Spleen (tissue), 11 donors: ENCODE data around the gene RBM4B. TPM values are rescaled to one million over a fixed set of nuclear protein-coding genes. Genes with fewer than 3 reads are reported as not detected.

Experiments used
- DNase-seq: peaks from one replicate; pipeline ENCODE4 v3.0.0-alpha.2; 2020
- H3K27ac ChIP-seq, 8 donors: fragments of 200-600 bp; sonication (generic) in 7 of 8; 1 replicate in 4 of 8; 2 replicates in 4 of 8; pipeline versions ENCODE4 v1.5.0 to v1.8.0; 2016 to 2021; ENCODE audit warnings: inconsistent platforms in 4 of 8, mild to moderate bottlenecking in 4 of 8, moderate library complexity in 1 of 8
- H3K27me3 ChIP-seq, 7 donors: fragments of 200-600 bp; sonication (generic) in 6 of 7; replicated peaks in 1 of 7; 1 replicate in 4 of 7; 2 replicates in 3 of 7; pipeline versions ENCODE4 v1.5.0 to v1.8.0; 2016 to 2021; ENCODE audit warnings: inconsistent platforms in 3 of 7, mild to moderate bottlenecking in 1 of 7
- H3K36me3 ChIP-seq, 6 donors: fragments of 200-600 bp; sonication (generic) in 5 of 6; 1 replicate in 4 of 6; 2 replicates in 2 of 6; pipeline versions ENCODE4 v1.5.0 to v1.8.0; 2016 to 2021; ENCODE audit warnings: inconsistent platforms in 2 of 6
- H3K4me1 ChIP-seq, 6 donors: fragments of 200-600 bp; sonication (generic) in 5 of 6; 1 replicate in 3 of 6; 2 replicates in 3 of 6; pipeline versions ENCODE4 v1.5.0 to v1.8.0; 2016 to 2021; ENCODE audit warnings: inconsistent platforms in 3 of 6
- H3K4me3 ChIP-seq, 8 donors: fragments of 200-600 bp; sonication (generic) in 7 of 8; 1 replicate in 4 of 8; 2 replicates in 4 of 8; pipeline versions ENCODE4 v1.5.0 to v1.8.0; 2016 to 2021; ENCODE audit warnings: inconsistent platforms in 4 of 8, mild to moderate bottlenecking in 4 of 8, moderate library complexity in 2 of 8
- H3K9me3 ChIP-seq, 8 donors: fragments of 200-600 bp; sonication (generic) in 7 of 8; 1 replicate in 4 of 8; 2 replicates in 4 of 8; pipeline versions ENCODE4 v1.5.0 to v1.8.0; 2016 to 2021; ENCODE audit warnings: inconsistent platforms in 4 of 8
- POLR2A ChIP-seq, 3 donors: fragments of 450-650 bp; IDR thresholded peaks; one replicate each; pipeline ENCODE4 v1.5.1; 2017; ENCODE audit warnings: antibody characterized with exemption in 3 of 3, mild to moderate bottlenecking in 1 of 3
- POLR2AphosphoS5 ChIP-seq, 3 donors: sonication (generic); formaldehyde crosslinking; IDR thresholded peaks; one replicate each; pipeline ENCODE4 v1.5.1; 2017; ENCODE audit warnings: antibody characterized with exemption in 3 of 3
- WGBS, 5 donors: extraction: QIAGEN DNeasy Blood & Tissue Kit in 3 of 5; methylation state at CpG; one replicate each; pipeline versions ENCODE4 v1.1.5 to v1.1.7; 2013 to 2018; 5-methylcytosine and 5-hydroxymethylcytosine counted together
- intact Hi-C: fragments of 100-400 bp; cut with DNase I; formaldehyde crosslinking; loops from one replicate; pipeline ENCODE4 v1.15.0; 2023; ENCODE audit warnings: low total_unique reads
- polyA plus RNA-seq, 3 donors: library from polyadenylated mRNA; stranded (reverse); fragments of 200-250 nt; gene quantifications; one replicate each; pipeline ENCODE4 v1.2.1, GENCODE V29; 2013
- total RNA-seq, 7 donors: library from RNA; depleted of rRNA in 3 of 7; stranded (reverse); fragments of >200 nt in 3 of 7; fragmentation: NEBNext Ultra II Directional in 4 of 7; extraction: Animal tissue kit (Norgen Biotek cat#: 25700) in 4 of 7; gene quantifications; one replicate each; pipeline versions ENCODE4 v1.1.0 to v1.2.1, GENCODE V29; 2016 to 2021
- TF ChIP-seq, protein P1 (sequence below), 11 experiments: fragments of 200-600 bp in 7 of 11; fragments of 450-650 bp in 4 of 11; sonication (generic) in 4 of 11; IDR thresholded peaks in 8 of 11; conservative IDR thresholded peaks in 3 of 11; 1 replicate in 7 of 11; 2 replicates in 4 of 11; pipeline versions ENCODE4 v1.4.0 to v1.8.0; 2016 to 2021; ENCODE audit warnings: antibody characterized with exemption in 11 of 11, inconsistent platforms in 4 of 11, mild to moderate bottlenecking in 1 of 11
- donor health status: healthy with polysubstance abuse.
- donor health status: DM: no; HTN: no; CAD: no; lungs with moderate emphysema.
- donor health status: DM: no; HTN: no; CAD: no.
- donor health status: Bipolar disorder and iron deficiency.
- donor health status: healthy.
- donor health status: DM: no; HTN: no; CAD: no.
- donor health status: DM: yes; HTN: yes; CAD: no.

The RBM4B gene
- total and polyA plus RNA-seq, 10 donors = 14.8 to 23.0 (median 18.3) TPM

DNA sequence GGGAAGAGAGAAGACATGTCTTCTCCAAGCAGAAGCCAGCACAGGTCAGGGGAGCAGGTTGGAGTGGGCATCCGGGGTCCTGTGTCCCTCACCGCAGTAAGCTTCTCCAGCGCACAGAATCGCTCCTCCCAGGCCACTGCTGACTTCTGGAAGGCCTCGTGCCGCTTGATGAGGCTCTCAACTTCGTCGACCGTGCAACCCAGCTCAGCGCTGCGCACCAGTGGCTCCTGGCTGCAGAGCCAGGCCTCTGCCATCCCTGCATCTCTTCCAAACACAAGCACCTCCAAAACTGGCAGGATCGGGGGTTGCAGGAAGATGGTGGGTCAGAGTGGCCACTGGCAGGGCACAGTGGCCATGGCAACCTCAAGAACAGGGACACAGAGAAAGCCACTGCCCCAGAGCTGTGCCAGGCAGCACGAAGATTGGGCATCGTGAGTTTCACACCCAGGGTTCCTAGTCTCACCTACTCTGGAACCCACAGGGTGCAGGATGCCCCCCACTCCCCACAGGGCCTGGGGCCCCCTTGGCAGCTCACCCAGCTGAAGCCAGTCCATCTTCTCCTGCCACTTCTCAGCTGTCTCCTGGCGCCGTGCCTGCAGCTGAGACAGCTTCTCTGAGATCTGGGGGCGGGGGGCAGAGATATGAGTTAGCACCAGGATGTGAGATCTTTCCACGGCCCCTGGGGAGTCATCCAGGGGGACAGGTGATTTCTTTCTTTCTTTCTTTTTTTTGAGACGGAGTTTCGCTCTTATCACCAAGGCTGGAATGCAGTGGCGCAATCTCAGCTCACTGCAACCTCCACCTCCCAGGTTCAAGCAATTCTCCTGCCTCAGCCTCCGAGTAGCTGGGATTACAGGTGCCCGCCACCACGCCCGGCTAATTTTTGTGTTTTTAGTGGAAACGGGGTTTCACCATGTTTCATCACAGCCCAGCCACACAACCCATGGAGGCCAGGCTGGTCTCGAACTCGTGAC is 11.2 kb upstream of the RBM4B start:
- peak; percentile 58 for DNase-seq
- intact Hi-C loops = no loop called here
- Histone ChIP-seq H3K4me3 (no peak overlapping the region), H3K9me3 (no peaks in the 10 kb centered on the region), H3K27ac (no peak overlapping the region), H3K36me3 (no peaks in the 10 kb centered on the region), H3K27me3 (no peaks in the 10 kb centered on the region), H3K4me1 (peaks cover 0 to 15% (median 0%) of the 10 kb centered on the region in 6 donors)
- 83 to 87% (median 85%) methylated on average over 18 to 28 of the region's 28 CpGs for WGBS, 5 donors
- TF ChIP-seq, protein P1, sequence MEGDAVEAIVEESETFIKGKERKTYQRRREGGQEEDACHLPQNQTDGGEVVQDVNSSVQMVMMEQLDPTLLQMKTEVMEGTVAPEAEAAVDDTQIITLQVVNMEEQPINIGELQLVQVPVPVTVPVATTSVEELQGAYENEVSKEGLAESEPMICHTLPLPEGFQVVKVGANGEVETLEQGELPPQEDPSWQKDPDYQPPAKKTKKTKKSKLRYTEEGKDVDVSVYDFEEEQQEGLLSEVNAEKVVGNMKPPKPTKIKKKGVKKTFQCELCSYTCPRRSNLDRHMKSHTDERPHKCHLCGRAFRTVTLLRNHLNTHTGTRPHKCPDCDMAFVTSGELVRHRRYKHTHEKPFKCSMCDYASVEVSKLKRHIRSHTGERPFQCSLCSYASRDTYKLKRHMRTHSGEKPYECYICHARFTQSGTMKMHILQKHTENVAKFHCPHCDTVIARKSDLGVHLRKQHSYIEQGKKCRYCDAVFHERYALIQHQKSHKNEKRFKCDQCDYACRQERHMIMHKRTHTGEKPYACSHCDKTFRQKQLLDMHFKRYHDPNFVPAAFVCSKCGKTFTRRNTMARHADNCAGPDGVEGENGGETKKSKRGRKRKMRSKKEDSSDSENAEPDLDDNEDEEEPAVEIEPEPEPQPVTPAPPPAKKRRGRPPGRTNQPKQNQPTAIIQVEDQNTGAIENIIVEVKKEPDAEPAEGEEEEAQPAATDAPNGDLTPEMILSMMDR (IDR thresholded peaks at IDR 0.05 in 8 of 11, conservative IDR thresholded peaks at IDR 0.05 in 3 of 11) = no peak
- TF ChIP-seq POLR2AphosphoS5 (IDR thresholded peaks at IDR 0.05) = no peak
- TF ChIP-seq POLR2A (IDR thresholded peaks at IDR 0.05) = no peak

- TF ChIP-seq POLR2AphosphoS5 (IDR thresholded peaks at IDR 0.05) (no peak), POLR2A (IDR thresholded peaks at IDR 0.05) (no peak)
- TF ChIP-seq, protein P1 (IDR thresholded peaks at IDR 0.05 in 8 of 11, conservative IDR thresholded peaks at IDR 0.05 in 3 of 11) = no peak
- H3K9me3 ChIP-seq = no peaks in the 10 kb centered on the region
- no peaks in the 10 kb centered on the region for H3K27me3 ChIP-seq
- no peak overlapping the region for H3K4me3 ChIP-seq
- WGBS, 5 donors = 79 to 90% (median 89%) methylated on average over 11 to 13 of the region's 13 CpGs
- peaks cover 0 to 15% (median 0%) of the 10 kb centered on the region in 6 donors for H3K4me1 ChIP-seq
- H3K36me3 ChIP-seq = no peaks in the 10 kb centered on the region
- no peak overlapping the region for H3K27ac ChIP-seq
- intact Hi-C loops = no loop called here
- DNase-seq = peak; percentile 57
Observed at GRCh38 chr11:66687831-66688281, 10.2 kb upstream of the RBM4B start.

GRCh38 chr11:66686801-66687750 is 9.4 kb upstream of the RBM4B start:
- intact Hi-C loops = no loop called here

More at GRCh38 chr11:66686801-66687750, 9.4 kb upstream of the RBM4B start:
- no peaks in the 10 kb centered on the region for H3K27me3 ChIP-seq
- H3K27ac ChIP-seq = no peak overlapping the region
- peak; percentile 57 for DNase-seq
- peaks cover 0 to 15% (median 0%) of the 10 kb centered on the region in 6 donors for H3K4me1 ChIP-seq
- no peaks in the 10 kb centered on the region for H3K9me3 ChIP-seq
- no peaks in the 10 kb centered on the region for H3K36me3 ChIP-seq
- no peak overlapping the region for H3K4me3 ChIP-seq
- TF ChIP-seq, protein P1 (IDR thresholded peaks at IDR 0.05 in 8 of 11, conservative IDR thresholded peaks at IDR 0.05 in 3 of 11) = no peak
- no peak for TF ChIP-seq POLR2A (IDR thresholded peaks at IDR 0.05)
- no peak for TF ChIP-seq POLR2AphosphoS5 (IDR thresholded peaks at IDR 0.05)
- 92 to 97% (median 94%) methylated on average over 25 to 33 of the region's 33 CpGs for WGBS, 5 donors
